ENCODE results near the gene L3MBTL4.
A peak's percentile ranks its signal among the peaks of the same experiment; 100 is the strongest.

DNA sequence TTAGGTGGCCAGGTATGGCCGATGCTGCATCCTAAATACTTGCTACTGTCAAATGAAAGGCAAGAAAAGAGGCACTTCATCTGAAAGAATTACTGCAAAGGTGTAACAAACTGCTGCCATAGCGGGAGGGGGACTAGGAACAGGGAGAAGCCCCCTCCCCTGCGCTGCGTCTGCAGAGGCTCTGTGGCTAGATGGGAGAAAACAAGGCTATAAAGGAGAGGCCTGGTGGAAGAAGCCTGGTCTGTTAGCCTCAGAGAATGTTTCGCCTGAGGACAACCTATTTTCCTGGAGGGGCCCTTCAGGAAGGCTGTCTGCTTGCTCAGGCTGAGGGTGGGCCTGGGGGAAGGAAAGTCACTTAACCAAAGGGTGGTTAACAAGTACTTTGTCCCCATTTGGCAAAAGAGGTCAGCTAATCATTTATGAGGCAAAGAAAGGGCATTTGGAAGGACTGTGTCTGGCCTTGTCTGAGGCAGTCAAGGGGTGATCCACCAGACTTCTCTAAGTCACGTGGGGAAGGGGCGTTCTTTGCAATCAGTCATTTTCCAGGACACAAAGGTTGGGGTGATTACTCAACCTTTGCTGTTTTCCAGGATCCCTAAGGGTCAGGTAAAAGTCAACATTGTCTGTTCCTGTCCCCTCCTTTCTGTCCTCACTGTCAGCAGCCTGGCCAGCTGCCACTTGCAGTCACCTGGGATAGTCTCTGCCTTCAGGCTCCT lies 416.4 kb downstream of the L3MBTL4 start:
- TF ChIP-seq, protein P1, sequence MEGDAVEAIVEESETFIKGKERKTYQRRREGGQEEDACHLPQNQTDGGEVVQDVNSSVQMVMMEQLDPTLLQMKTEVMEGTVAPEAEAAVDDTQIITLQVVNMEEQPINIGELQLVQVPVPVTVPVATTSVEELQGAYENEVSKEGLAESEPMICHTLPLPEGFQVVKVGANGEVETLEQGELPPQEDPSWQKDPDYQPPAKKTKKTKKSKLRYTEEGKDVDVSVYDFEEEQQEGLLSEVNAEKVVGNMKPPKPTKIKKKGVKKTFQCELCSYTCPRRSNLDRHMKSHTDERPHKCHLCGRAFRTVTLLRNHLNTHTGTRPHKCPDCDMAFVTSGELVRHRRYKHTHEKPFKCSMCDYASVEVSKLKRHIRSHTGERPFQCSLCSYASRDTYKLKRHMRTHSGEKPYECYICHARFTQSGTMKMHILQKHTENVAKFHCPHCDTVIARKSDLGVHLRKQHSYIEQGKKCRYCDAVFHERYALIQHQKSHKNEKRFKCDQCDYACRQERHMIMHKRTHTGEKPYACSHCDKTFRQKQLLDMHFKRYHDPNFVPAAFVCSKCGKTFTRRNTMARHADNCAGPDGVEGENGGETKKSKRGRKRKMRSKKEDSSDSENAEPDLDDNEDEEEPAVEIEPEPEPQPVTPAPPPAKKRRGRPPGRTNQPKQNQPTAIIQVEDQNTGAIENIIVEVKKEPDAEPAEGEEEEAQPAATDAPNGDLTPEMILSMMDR (IDR thresholded peaks at IDR 0.05; ENCODE audit: low read depth, low read length, missing input control) = no peak
- TF ChIP-seq HNF4A (conservative IDR thresholded peaks at IDR 0.05) = peak; percentile 84 to 94
- peak; percentile 94 to 98 for TF ChIP-seq RXRA (IDR thresholded peaks at IDR 0.05)
- TF ChIP-seq EGR1 (IDR thresholded peaks at IDR 0.05; ENCODE audit: low read depth in 2 of 2) = peak; percentile 51 to 82
- TF ChIP-seq, protein P2, sequence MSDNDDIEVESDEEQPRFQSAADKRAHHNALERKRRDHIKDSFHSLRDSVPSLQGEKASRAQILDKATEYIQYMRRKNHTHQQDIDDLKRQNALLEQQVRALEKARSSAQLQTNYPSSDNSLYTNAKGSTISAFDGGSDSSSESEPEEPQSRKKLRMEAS (IDR thresholded peaks at IDR 0.05) = peak; percentile 87
- peak in 1 of 2 donors; percentile 41 for TF ChIP-seq GABPA (IDR thresholded peaks at IDR 0.05 in 1 of 2, conservative IDR thresholded peaks at IDR 0.05 in 1 of 2)

Data from liver (tissue), 3 donors.